MCF 10A (cell line): Measurements from ENCODE around the gene AGAP6. TPM values are rescaled to one million over a fixed set of nuclear protein-coding genes. Genes with fewer than 3 reads are reported as not detected.
"Not testable (repeated sequence)": the region's sequence is repeated elsewhere in the genome, so short reads cannot be mapped to it uniquely, and the experiment has no call there.

ENCODE experiments used
- BruUV-seq: library from RNA; stranded (reverse); fragments of 400-500 nt; replicated peaks from 2 replicates; lab custom pipeline; 2021; lab: Mats Ljungman, UMichigan
- CTCF ChIA-PET: fragments of 300-600 bp; sonication (Branson Sonifier 250); formaldehyde crosslinking; extraction: SDS; loops from one replicate; lab custom pipeline; 2021; ENCODE audit warnings: antibody characterized with exemption, inconsistent platforms; lab: Yijun Ruan, JAX
- POLR2A ChIA-PET: fragments of 300-600, 350-650 bp; sonication (Branson Sonifier 250); formaldehyde crosslinking; extraction: SDS; loops from one replicate; lab custom pipeline; 2020; ENCODE audit warnings: antibody characterized with exemption, inconsistent platforms; lab: Yijun Ruan, JAX
- DNase-seq: peaks from one replicate; pipeline ENCODE4 v3.0.0-alpha.2; 2018; ENCODE audit not compliant: unreplicated experiment
- H3K27ac Mint-ChIP-seq: one replicate; pipeline ENCODE4 v1.8.0; 2022; ENCODE audit warnings: mild to moderate bottlenecking, low read depth, mixed read lengths; ENCODE audit not compliant: unreplicated experiment
- H3K27me3 Mint-ChIP-seq: one replicate; pipeline ENCODE4 v1.8.0; 2022; ENCODE audit warnings: mixed read lengths; ENCODE audit not compliant: insufficient read depth, unreplicated experiment
- H3K36me3 Mint-ChIP-seq: one replicate; pipeline ENCODE4 v1.8.0; 2022; ENCODE audit warnings: mild to moderate bottlenecking, moderate library complexity, mixed read lengths; ENCODE audit not compliant: insufficient read depth, unreplicated experiment
- H3K4me1 Mint-ChIP-seq: one replicate; pipeline ENCODE4 v1.8.0; 2022; ENCODE audit warnings: mixed read lengths; ENCODE audit not compliant: insufficient read depth, unreplicated experiment
- H3K4me3 Mint-ChIP-seq: one replicate; pipeline ENCODE4 v1.8.0; 2022; ENCODE audit warnings: mild to moderate bottlenecking, moderate library complexity, mixed read lengths; ENCODE audit not compliant: unreplicated experiment
- H3K9me3 Mint-ChIP-seq: one replicate; pipeline ENCODE4 v1.8.0; 2022; ENCODE audit warnings: mixed read lengths; ENCODE audit not compliant: unreplicated experiment
- intact Hi-C: fragments of 100-400 bp; cut with micrococcal nuclease; formaldehyde crosslinking; loops from 2 replicates; pipeline ENCODE4 v1.14.1; 2022
- total RNA-seq: library from RNA; stranded (reverse); gene quantifications from 2 replicates; pipeline ENCODE4 v1.2.3, GENCODE V29; 2022

AGAP6 gene
- total RNA-seq, 1 experiment from 2014 or later = 18.8 TPM

GRCh38 chr10:49970331-49970857 lies 17.8 kb upstream of the AGAP6 start:
- POLR2A ChIA-PET, H3K4me3 Mint-ChIP-seq, BruUV-seq, CTCF ChIA-PET, DNase-seq, H3K4me1 Mint-ChIP-seq, H3K9me3 Mint-ChIP-seq, intact Hi-C loops, H3K27me3 Mint-ChIP-seq, H3K27ac Mint-ChIP-seq: not testable (repeated sequence)
- peaks cover 15% of the 10 kb centered on the region for H3K36me3 Mint-ChIP-seq

- H3K27me3 Mint-ChIP-seq, H3K4me3 Mint-ChIP-seq, H3K9me3 Mint-ChIP-seq, POLR2A ChIA-PET, BruUV-seq, intact Hi-C loops, CTCF ChIA-PET, DNase-seq, H3K36me3 Mint-ChIP-seq, H3K27ac Mint-ChIP-seq, H3K4me1 Mint-ChIP-seq: not testable (repeated sequence)
These were observed 16.7 kb upstream of the AGAP6 start for GRCh38 chr10:49971466-49971865.

DNA sequence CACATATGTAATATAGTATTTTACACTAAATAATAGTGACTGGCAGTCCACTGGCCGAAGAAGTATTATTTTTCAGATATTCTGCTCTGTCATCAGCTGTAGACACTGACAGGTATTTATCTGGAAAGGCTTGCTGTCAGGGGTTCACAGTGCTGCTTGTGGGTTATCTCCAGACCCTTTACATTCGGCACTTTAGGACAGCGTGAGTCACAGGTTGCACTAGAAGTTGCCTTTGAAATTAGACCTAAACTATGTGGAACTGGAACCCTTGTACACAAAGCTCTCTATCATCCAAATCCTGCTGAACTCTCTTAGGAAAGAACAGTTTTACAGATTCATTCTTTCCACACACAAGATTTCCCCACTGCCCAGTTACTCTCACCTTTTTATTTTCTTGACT lies 16.1 kb upstream of the AGAP6 start:
- DNase-seq, H3K4me1 Mint-ChIP-seq, CTCF ChIA-PET, H3K9me3 Mint-ChIP-seq, H3K27me3 Mint-ChIP-seq, H3K4me3 Mint-ChIP-seq, POLR2A ChIA-PET, BruUV-seq, H3K36me3 Mint-ChIP-seq, intact Hi-C loops, H3K27ac Mint-ChIP-seq: not testable (repeated sequence)

DNA sequence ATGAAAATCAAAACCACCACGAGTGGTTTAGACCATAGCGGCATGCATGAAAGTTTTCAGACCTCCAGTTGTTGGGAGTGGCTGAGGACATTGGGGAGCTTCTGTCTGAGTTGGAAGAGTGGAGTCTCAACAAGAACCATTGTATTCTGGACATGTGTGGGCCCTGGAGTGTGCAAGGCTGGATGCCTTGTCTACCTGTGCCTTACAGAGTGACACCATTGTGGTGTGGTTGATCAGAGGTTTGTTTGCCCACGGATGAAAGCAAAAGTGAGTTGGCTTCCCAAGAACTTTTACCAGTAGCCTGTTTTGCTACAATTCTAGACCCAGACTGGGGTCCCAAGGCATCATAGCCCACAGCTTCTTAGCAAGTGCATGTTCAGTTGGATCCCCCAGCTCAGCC lies 10.4 kb upstream of the AGAP6 start:
- H3K4me1 Mint-ChIP-seq, H3K27me3 Mint-ChIP-seq, H3K27ac Mint-ChIP-seq, BruUV-seq, intact Hi-C loops, DNase-seq, H3K9me3 Mint-ChIP-seq, POLR2A ChIA-PET, CTCF ChIA-PET, H3K4me3 Mint-ChIP-seq: not testable (repeated sequence)
- peaks cover 11% of the 10 kb centered on the region for H3K36me3 Mint-ChIP-seq

GRCh38 chr10:49987207-49987606 lies 999 bp upstream of the AGAP6 start:
- H3K27ac Mint-ChIP-seq, H3K27me3 Mint-ChIP-seq, DNase-seq, BruUV-seq, H3K4me1 Mint-ChIP-seq, H3K4me3 Mint-ChIP-seq, intact Hi-C loops, H3K9me3 Mint-ChIP-seq, POLR2A ChIA-PET, CTCF ChIA-PET: not testable (repeated sequence)
- peaks cover 17% of the 10 kb centered on the region for H3K36me3 Mint-ChIP-seq

GRCh38 chr10:49995321-49995720 lies 7.1 kb downstream of the AGAP6 start:
- intact Hi-C loops, H3K9me3 Mint-ChIP-seq, CTCF ChIA-PET, DNase-seq, H3K4me3 Mint-ChIP-seq, POLR2A ChIA-PET, H3K36me3 Mint-ChIP-seq, H3K27ac Mint-ChIP-seq, BruUV-seq, H3K27me3 Mint-ChIP-seq, H3K4me1 Mint-ChIP-seq: not testable (repeated sequence)

GRCh38 chr10:50014024-50014423 lies 25.8 kb downstream of the AGAP6 start:
- H3K4me3 Mint-ChIP-seq, H3K9me3 Mint-ChIP-seq, POLR2A ChIA-PET, H3K4me1 Mint-ChIP-seq, DNase-seq, H3K27me3 Mint-ChIP-seq, H3K36me3 Mint-ChIP-seq, BruUV-seq, CTCF ChIA-PET, H3K27ac Mint-ChIP-seq, intact Hi-C loops: not testable (repeated sequence)

DNA sequence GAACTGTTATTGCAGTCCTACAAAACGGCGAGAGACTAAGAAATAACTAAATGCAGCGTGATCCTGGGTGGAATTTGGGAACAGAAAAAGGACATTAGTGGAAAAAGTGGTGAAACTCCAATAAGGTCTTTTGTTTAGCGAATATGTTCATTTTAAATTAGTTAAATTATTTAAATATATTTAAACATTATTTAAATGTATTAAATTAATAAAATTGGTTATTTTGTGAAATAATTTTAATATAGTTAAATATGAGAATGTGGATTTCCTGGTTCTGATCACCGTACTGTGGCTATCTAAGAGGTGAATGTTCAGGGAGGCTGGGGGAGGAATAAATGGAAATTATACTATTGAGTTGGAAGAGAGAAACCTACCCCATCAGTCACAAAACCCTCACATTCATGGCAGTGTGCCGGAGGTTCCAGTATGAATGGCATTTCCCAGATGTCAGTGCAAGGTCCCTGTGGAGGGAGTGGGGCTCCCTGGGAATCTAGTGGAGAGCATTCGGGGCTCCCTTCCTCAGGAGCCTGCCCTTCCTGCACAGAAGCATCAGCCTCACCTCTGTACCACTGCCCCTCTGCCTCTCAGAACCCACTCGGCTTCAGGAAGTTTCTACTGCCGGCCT lies 27.5 kb downstream of the AGAP6 start:
- H3K27me3 Mint-ChIP-seq, POLR2A ChIA-PET, intact Hi-C loops, CTCF ChIA-PET, H3K36me3 Mint-ChIP-seq, H3K4me3 Mint-ChIP-seq, H3K27ac Mint-ChIP-seq, H3K9me3 Mint-ChIP-seq, BruUV-seq, DNase-seq, H3K4me1 Mint-ChIP-seq: not testable (repeated sequence)

DNA sequence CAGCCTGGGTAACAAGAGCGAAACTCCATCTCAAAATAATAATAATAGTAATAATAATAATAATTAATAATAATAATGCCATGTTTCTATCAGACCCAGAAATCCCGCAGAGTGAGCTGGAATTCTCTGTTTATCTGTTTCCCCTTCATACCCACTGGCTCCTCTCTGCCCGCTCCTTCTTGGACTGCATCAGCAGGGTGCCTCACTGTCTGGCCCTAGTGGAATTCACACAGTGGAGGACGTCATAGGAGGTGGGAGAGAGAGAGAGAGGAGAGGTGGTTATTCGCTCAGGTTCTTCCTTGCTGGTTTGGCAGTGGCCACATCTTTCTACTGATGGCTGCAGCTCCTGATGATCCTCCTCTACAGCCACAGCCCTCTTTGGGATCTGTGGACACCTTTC lies 28.7 kb downstream of the AGAP6 start:
- H3K4me3 Mint-ChIP-seq, DNase-seq, BruUV-seq, H3K4me1 Mint-ChIP-seq, CTCF ChIA-PET, H3K36me3 Mint-ChIP-seq, H3K27me3 Mint-ChIP-seq, H3K27ac Mint-ChIP-seq, intact Hi-C loops, H3K9me3 Mint-ChIP-seq, POLR2A ChIA-PET: not testable (repeated sequence)
